Type B pancreatic cell (in vitro differentiated cells): ENCODE measurements around the gene ALDH4A1. TPM values are rescaled to one million over a fixed set of nuclear protein-coding genes. Genes with fewer than 3 reads are reported as not detected.

Experiments used
- DNase-seq: peaks from one replicate; pipeline ENCODE4 v3.0.0; 2021; ENCODE audit warnings: mixed read lengths; ENCODE audit not compliant: unreplicated experiment; ENCODE audit errors: extremely low spot score
- H3K27ac Mint-ChIP-seq: 2 replicates; pipeline ENCODE4 v1.8.0; 2021; ENCODE audit warnings: mild to moderate bottlenecking, mixed read lengths
- H3K27me3 Mint-ChIP-seq: 2 replicates; pipeline ENCODE4 v1.8.0; 2021; ENCODE audit warnings: mixed read lengths
- H3K36me3 Mint-ChIP-seq: 2 replicates; pipeline ENCODE4 v1.8.0; 2021; ENCODE audit warnings: mixed read lengths
- H3K4me1 Mint-ChIP-seq: one replicate; pipeline ENCODE4 v1.8.0; 2021; ENCODE audit warnings: mixed read lengths; ENCODE audit not compliant: unreplicated experiment
- H3K4me3 Mint-ChIP-seq: 2 replicates; pipeline ENCODE4 v1.8.0; 2021; ENCODE audit warnings: mild to moderate bottlenecking, mixed read lengths
- H3K9me3 Mint-ChIP-seq: 2 replicates; pipeline ENCODE4 v1.8.0; 2021; ENCODE audit warnings: mixed read lengths
- CTCF ChIP-seq: fragments of 200-600 bp; sonication (generic); conservative IDR thresholded peaks from 2 replicates; pipeline ENCODE4 v1.5.0; 2021; ENCODE audit warnings: antibody characterized with exemption, mild to moderate bottlenecking
- total RNA-seq: library from RNA; stranded (reverse); gene quantifications from 2 replicates; pipeline ENCODE4 v1.2.1, GENCODE V29; 2021; ENCODE audit warnings: low replicate concordance

ALDH4A1 gene
- total RNA-seq, 1 donor from 2014 or later = 26.7 TPM

- Mint-ChIP-seq H3K4me1 (peaks cover 70% of the 10 kb centered on the region), H3K4me3 (peak overlapping the region; percentile 45), H3K9me3 (no peaks in the 10 kb centered on the region), H3K36me3 (no peaks in the 10 kb centered on the region), H3K27ac (peak overlapping the region; percentile 63), H3K27me3 (no peaks in the 10 kb centered on the region)
- no peak for DNase-seq
- no peak for TF ChIP-seq CTCF
These were observed 42.5 kb upstream of the ALDH4A1 start for GRCh38 chr1:18944810-18945209.

- H3K4me1 Mint-ChIP-seq = peaks cover 63% of the 10 kb centered on the region
- no peaks in the 10 kb centered on the region for H3K27me3 Mint-ChIP-seq
- no peaks in the 10 kb centered on the region for H3K9me3 Mint-ChIP-seq
- no peaks in the 10 kb centered on the region for H3K36me3 Mint-ChIP-seq
- H3K4me3 Mint-ChIP-seq = no peak overlapping the region
- no peak overlapping the region for H3K27ac Mint-ChIP-seq
- no peak for TF ChIP-seq CTCF
- no peak for DNase-seq
These were observed 41.7 kb upstream of the ALDH4A1 start for GRCh38 chr1:18943914-18944572.

GRCh38 chr1:18943162-18943561 lies 40.8 kb upstream of the ALDH4A1 start:
- Mint-ChIP-seq H3K36me3 (no peaks in the 10 kb centered on the region), H3K27ac (no peak overlapping the region), H3K27me3 (no peaks in the 10 kb centered on the region), H3K4me3 (no peak overlapping the region), H3K4me1 (peaks cover 56% of the 10 kb centered on the region), H3K9me3 (no peaks in the 10 kb centered on the region)
- TF ChIP-seq CTCF = no peak
- no peak for DNase-seq

- no peaks in the 10 kb centered on the region for H3K27me3 Mint-ChIP-seq
These were observed 40.0 kb upstream of the ALDH4A1 start for GRCh38 chr1:18942340-18942739.

GRCh38 chr1:18941221-18942141 lies 39.1 kb upstream of the ALDH4A1 start:
- Mint-ChIP-seq H3K27me3 (no peaks in the 10 kb centered on the region), H3K4me1 (peaks cover 49% of the 10 kb centered on the region), H3K9me3 (no peaks in the 10 kb centered on the region), H3K36me3 (no peaks in the 10 kb centered on the region), H3K27ac (peak overlapping the region; percentile 79), H3K4me3 (no peak overlapping the region)
- DNase-seq = no peak
- TF ChIP-seq CTCF = no peak

More at GRCh38 chr1:18942340-18942739, 40.0 kb upstream of the ALDH4A1 start:
- Mint-ChIP-seq H3K36me3 (no peaks in the 10 kb centered on the region), H3K4me1 (peaks cover 48% of the 10 kb centered on the region), H3K4me3 (no peak overlapping the region), H3K27ac (no peak overlapping the region), H3K9me3 (no peaks in the 10 kb centered on the region)
- TF ChIP-seq CTCF = no peak
- no peak for DNase-seq
